Measurements from ENCODE around the gene UHRF1. TPM values are rescaled to one million over a fixed set of nuclear protein-coding genes. Genes with fewer than 3 reads are reported as not detected.
"Not testable (repeated sequence)": the region's sequence is repeated elsewhere in the genome, so short reads cannot be mapped to it uniquely, and the experiment has no call there.

UHRF1 gene
- total RNA-seq, 1 donor from 2014 or later: 6.9 TPM

DNA sequence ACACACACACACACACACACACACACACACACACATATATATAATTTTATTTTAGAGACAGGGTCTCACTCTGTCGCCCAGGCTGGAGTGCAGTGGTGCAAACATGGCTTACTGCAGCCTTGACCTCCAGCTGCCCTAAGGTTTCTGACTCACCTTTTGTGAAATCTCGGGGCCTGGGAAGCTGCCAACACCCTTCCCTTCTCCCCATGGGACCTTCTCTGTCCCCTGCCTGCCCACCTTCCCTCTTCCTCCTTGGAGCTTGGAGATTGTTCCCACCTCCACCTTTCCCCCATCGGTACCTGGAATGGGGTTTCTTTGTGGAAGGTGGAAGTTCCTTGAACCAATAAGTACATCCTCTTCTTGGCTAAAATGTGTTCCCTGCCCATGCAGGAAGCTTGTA lies 12.9 kb upstream of the UHRF1 start:
- DNase-seq (ENCODE audit: low spot score in 2 of 2): no peak
- FAIRE-seq: no peak

GRCh38 chr19:4897146-4897545 lies 12.2 kb upstream of the UHRF1 start:
- FAIRE-seq (no peak), DNase-seq (ENCODE audit: low spot score in 2 of 2) (no peak)

DNA sequence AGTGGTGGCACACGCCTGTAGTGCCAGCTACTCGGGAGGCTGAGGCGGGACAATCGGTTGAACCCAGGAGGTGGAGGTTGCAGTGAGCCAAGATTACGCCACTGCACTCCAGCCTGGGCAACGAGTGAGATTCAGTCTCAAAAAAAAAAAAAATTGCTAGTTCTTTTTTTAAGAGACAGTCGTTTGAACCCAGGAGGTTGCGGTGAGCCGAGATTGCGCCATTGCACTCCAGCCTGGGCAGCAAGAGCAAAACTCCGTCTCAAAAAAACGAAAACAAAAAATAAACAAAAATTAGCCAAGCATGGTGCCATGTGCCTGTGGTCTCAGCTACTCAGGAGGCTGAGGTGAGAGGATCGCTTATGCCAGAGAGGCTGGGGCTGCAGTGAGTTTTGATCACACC lies 8.4 kb upstream of the UHRF1 start:
- DNase-seq (ENCODE audit: low spot score in 2 of 2); FAIRE-seq: not testable (repeated sequence)

DNA sequence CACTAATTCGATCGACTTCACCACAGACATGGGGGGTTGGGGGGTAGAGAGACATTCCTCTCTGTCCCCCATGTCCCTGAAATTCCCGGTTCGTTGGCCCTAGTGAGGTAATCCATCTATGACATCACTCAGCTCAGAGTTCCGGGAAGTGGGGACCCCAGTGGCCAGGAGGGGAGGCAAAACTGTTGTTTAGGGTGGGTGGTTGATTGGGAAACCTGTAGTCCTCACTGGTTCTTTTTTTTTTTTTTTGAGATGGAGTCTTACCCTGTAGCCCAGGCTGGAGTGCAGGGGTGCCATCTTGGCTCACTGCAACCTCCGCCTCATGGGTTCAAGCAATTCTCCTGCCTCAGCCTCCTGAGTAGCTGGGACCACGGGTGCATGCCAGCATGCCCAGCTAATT lies 6.5 kb upstream of the UHRF1 start, which contains the start of gene ARRDC5:
TSS of gene ARRDC5 (minus strand) at position 101 of the 400 bp plus-strand sequence. CDS start at position 30, 71 bp downstream.
- no peak for DNase-seq (ENCODE audit: low spot score in 2 of 2)
- no peak for FAIRE-seq

GRCh38 chr19:4904481-4904880 lies 4.8 kb upstream of the UHRF1 start:
- no peak for DNase-seq (ENCODE audit: low spot score in 2 of 2)
- FAIRE-seq: no peak

GRCh38 chr19:4906963-4907362 lies 2.3 kb upstream of the UHRF1 start:
- FAIRE-seq (no peak), DNase-seq (ENCODE audit: low spot score in 2 of 2) (no peak)

- FAIRE-seq: no peak
- DNase-seq (ENCODE audit: low spot score in 2 of 2): no peak
These were observed 941 bp upstream of the UHRF1 start for GRCh38 chr19:4908360-4908759.

- DNase-seq (ENCODE audit: low spot score in 2 of 2) (peak in 1 of 2 donors; percentile 14), FAIRE-seq (no peak)
These were observed 533 bp upstream of the UHRF1 start for GRCh38 chr19:4908781-4909155.

DNA sequence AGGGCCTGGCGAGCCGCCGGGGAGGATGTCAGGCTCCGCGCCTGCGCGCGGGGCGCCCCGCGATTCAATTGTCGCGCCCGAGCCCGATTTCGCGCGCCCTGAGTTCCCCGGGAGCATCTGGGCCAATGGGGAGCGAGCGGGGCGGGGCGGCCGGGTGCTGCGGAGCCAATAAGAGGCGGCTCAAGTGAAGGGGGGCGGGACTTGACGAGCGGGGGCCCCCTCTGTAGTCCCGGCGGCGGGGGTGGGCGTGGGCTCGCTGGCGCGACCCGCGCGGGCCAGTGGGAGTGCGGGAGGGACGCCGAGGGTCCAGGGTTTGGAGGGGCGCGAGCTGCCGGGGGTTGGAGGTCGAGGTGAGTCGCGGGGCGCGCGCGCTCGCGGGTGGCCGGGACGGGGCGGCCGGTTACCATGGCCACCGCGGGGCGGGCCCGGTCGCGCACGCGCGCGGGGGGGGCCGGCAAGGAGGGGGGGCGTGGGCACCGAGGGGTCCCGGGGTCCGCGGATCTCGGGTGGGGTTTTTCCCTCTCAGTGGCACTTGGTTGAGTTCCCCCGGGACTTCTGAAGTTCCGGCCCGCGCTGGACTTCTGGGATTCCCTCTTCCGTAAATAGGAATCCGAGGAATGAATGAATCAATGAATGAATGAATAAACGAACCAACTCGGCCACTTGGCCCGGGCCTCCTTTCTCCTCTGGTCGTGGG lies 744 bp downstream of the UHRF1 start:
- DNase-seq (ENCODE audit: low spot score in 2 of 2): peak; percentile 97 to 98
- no peak for FAIRE-seq

DNA sequence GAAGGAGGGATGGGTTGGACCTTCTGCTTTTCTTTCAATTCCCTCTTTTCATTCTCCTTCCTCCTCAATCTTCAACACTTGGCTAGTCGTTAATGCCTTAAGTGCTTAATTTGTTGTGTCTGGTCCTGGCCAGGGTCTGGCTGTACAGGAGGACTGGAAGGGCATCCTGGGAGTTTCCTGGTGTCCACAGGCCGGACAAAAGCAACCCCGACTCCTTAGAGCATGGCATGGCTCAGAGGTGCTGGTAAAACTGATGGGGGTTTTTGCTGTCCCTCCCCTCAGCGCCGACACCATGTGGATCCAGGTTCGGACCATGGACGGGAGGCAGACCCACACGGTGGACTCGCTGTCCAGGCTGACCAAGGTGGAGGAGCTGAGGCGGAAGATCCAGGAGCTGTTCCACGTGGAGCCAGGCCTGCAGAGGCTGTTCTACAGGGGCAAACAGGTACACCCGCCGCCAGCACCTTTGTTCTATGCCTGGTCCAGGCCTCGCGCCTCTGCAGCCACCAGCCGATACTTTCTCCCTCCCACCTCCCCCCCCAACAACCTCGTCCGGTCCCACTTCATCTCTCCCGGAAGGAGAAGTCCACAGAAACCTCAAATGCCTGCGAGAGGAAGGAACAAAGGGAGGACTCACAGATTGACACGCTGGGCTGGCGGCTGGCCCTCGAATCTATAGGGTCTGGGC lies 1.4 kb downstream of the UHRF1 start:
- FAIRE-seq (no peak), DNase-seq (ENCODE audit: low spot score in 2 of 2) (peak in 1 of 2 donors; percentile 65)

DNA sequence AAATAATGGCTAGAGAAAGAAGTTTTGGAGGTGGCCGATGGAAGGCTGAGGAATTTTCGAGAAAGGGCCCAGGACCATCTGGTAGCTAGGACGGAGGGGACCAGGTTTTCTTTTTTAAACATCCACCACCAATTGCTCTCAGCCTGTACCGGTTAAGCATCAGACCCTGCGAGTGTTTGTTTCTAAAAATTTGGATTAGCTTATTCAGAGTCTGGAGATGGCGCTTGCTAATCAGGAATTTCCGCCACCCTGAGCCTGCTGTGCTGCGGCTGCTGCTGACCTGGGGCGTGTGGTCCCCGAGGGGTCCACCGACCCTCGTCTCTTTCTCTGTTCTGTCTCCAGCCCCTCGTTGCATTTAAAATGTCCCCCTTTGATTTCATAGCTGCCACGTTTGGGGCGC lies 2.0 kb downstream of the UHRF1 start:
- no peak for DNase-seq (ENCODE audit: low spot score in 2 of 2)
- FAIRE-seq: no peak

DNA sequence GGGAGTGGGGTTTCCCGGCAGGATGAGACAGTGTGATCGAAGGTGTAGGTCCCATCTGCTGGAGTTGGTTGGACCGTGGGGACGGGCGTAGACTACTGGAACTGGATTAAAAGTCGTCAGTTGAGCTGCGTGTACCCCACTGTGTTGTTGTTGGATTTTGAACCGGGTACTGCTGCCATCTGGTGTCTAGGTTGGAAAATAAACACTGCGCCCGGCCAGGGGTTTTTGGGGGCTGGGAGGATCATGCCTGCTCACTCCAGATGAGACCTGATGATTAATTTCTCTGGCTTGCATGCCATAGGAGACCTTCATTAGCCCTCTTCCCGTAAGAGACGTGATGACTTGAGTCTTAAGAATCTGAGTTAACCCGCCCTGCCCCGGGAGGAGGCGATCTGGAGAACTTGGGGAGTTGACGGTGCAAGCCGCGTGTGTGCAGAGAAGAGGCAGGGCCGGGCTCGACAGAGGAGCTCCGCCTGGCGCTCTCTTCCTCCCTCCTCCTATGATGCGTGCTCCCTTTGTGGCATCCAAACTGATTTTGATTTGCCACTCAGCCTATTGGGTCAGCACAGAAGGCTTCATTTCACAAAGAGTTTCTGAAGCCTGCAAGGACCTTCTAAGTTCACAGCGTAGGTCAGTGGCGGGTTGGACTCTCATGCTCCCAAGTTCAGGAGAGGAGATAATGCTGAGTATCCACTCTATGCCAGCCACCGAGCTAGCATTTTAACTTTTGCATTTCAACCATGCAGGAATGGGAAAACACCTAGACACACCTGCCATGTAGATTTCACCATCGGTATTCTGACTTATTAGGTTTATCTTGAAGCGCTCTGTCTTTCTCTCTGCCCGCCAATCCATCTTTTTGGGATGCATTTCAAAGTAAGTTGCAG lies 2.7 kb downstream of the UHRF1 start:
- DNase-seq (ENCODE audit: low spot score in 2 of 2): peak; percentile 75 to 79
- no peak for FAIRE-seq

DNA sequence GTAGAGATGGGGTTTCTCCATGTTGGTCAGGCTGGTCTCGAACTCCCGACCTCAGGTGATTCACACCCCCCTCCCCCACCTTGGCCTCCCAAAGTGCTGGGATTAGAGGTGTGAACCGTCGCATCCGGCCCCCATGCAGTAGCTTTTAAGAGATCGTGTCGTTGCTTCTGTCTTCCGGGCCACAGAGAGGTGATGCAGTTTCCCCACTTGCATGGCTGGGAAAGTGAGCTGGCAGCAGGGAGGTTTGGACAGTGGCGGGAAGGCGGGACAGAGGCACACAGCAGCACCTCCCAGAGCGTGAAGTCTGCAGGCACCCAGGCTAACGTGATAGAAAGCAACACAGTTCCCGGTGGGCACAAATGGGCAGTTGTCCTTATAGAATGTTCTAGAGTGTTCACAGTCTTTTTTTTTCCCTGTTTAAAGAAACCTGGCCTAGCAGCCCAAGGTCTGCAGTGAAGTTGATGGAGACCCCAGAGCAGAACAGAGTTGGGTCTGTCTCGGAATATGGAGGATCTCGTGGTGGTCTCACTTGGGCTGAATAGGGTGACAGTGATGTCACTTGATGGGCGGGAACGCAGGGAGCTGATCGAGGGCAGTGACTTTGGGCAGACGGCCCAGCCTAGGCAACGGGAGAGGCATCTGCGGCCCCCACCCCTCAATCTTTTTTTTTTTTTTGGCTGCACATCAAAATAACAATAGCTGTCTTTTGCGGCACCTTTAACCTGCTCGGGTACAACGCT lies 4.9 kb downstream of the UHRF1 start:
- FAIRE-seq: no peak

GRCh38 chr19:4914736-4915501 lies 5.6 kb downstream of the UHRF1 start:
- FAIRE-seq: no peak

More for the DNA sequence above, 4.9 kb downstream of the UHRF1 start:
- DNase-seq (ENCODE audit: low spot score in 2 of 2): no peak

GRCh38 chr19:4916292-4917082 lies 7.2 kb downstream of the UHRF1 start:
- DNase-seq (ENCODE audit: low spot score in 2 of 2): no peak
- FAIRE-seq: no peak

More at GRCh38 chr19:4914736-4915501, 5.6 kb downstream of the UHRF1 start:
- DNase-seq (ENCODE audit: low spot score in 2 of 2): peak in 1 of 2 donors; percentile 14

DNA sequence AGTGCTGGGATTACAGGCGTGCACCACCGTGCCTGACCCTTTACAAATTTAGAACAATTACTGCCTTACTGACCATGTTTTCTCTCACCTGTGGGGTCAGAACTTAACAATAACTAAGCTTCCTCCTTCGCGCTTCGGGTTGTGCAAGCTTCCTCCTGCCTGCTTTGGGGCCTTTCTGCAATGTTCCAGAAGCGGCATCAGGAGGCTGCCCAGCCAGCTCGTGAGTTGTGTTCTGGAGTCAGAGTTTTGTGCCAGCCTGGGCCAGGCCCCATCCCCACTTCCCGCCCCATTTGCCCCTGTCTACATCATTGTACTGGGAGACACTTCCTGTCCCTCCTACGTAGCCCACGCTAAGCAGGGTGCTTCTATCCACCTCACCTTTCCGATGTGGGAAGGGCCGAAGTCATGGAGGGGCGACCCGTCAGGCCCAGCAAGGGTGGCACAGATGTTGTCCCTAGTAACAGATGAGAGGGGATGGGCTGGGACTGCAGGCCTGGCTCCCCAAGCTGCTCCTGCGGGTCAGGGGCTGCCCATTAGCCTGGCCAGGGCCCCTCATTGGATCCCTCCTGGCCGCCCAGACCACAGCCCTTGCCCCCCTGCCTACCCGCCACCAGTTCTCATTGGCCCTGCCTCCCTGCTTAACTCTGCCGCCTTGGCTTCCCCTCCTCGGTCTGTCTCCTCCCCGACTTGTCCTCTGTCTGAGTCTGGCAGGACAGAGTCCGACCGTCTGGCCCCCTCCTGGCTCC lies 13.4 kb downstream of the UHRF1 start:
- no peak for DNase-seq (ENCODE audit: low spot score in 2 of 2)
- no peak for FAIRE-seq

DNA sequence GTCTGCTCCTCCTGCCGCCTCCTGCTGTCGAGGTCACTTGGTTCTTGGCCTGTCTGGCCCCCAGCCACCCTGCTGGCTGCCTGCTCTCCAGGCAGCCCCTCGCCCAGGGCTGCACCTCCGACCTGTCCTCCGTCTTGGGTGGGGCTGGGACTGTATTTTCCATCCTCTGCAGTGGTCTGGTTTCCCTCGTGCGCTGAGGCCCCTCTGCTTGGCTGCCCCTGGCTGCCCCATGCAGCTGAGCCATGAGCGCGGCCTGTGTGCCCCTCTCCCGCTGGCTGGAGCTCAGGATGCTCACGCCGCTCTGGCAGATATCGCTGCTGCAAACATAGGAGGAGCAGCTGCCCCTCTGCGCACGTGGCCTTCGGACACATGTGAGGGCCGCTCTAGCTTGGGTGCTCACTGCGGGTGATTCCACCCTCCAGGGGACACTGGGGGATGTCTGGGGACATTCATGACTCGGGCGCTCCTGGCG lies 14.0 kb downstream of the UHRF1 start:
- no peak for DNase-seq (ENCODE audit: low spot score in 2 of 2)
- no peak for FAIRE-seq

DNA sequence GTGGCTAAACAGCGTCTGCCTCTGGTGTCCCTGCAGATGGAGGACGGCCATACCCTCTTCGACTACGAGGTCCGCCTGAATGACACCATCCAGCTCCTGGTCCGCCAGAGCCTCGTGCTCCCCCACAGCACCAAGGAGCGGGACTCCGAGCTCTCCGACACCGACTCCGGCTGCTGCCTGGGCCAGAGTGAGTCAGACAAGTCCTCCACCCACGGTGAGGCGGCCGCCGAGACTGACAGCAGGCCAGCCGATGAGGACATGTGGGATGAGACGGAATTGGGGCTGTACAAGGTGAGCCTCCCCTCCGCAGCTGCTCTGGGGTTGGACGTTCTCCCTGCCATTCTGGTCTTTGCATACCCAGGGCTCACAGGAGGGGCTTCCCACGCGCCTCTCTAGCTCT lies 19.9 kb downstream of the UHRF1 start:
- FAIRE-seq (no peak), DNase-seq (ENCODE audit: low spot score in 2 of 2) (no peak)

Data from frontal cortex (tissue), 4 donors.